Measurements from ENCODE around the gene EDEM2.
"Not testable (repeated sequence)": the region's sequence is repeated elsewhere in the genome, so short reads cannot be mapped to it uniquely, and the experiment has no call there.

Gene EDEM2

GRCh38 chr20:35146920-35147574 lies at the start of gene EDEM2:
EDEM2 (minus strand) TSS chr20:35147336; CDS start chr20:35147258, 78 bp downstream.
- peak; percentile 63 for DNase-seq

GRCh38 chr20:35196313-35196712 lies 49.2 kb upstream of the EDEM2 start:
- DNase-seq = no peak

GRCh38 chr20:35193031-35193791 lies 46.1 kb upstream of the EDEM2 start:
- DNase-seq = not testable (repeated sequence)

GRCh38 chr20:35192118-35192872 lies 45.2 kb upstream of the EDEM2 start:
- DNase-seq = no peak

GRCh38 chr20:35191419-35192117 lies 44.4 kb upstream of the EDEM2 start:
- no peak for DNase-seq

GRCh38 chr20:35190556-35190955 lies 43.4 kb upstream of the EDEM2 start:
- DNase-seq = no peak

GRCh38 chr20:35189223-35189622 lies 42.1 kb upstream of the EDEM2 start:
- DNase-seq = not testable (repeated sequence)

- no peak for DNase-seq
Observed at GRCh38 chr20:35187584-35188190, 40.6 kb upstream of the EDEM2 start.

GRCh38 chr20:35186691-35187289 lies 39.7 kb upstream of the EDEM2 start:
- not testable (repeated sequence) for DNase-seq

GRCh38 chr20:35181731-35182130 lies 34.6 kb upstream of the EDEM2 start:
- DNase-seq = no peak

GRCh38 chr20:35180266-35180665 lies 33.1 kb upstream of the EDEM2 start:
- no peak for DNase-seq

- DNase-seq = no peak
Observed at GRCh38 chr20:35179292-35180212, 32.4 kb upstream of the EDEM2 start.

GRCh38 chr20:35176132-35176531 lies 29.0 kb upstream of the EDEM2 start:
- no peak for DNase-seq

GRCh38 chr20:35174458-35175216 lies 27.5 kb upstream of the EDEM2 start:
- no peak for DNase-seq

GRCh38 chr20:35173576-35174192 lies 26.5 kb upstream of the EDEM2 start:
- no peak for DNase-seq

- DNase-seq = no peak
Observed at GRCh38 chr20:35172434-35172806, 25.3 kb upstream of the EDEM2 start.

GRCh38 chr20:35171753-35172433 lies 24.8 kb upstream of the EDEM2 start, which contains the start of gene PROCR:
PROCR (plus strand) TSS chr20:35172072; CDS start chr20:35172155, 83 bp downstream.
- DNase-seq = peak; percentile 35

- DNase-seq = no peak
Observed at GRCh38 chr20:35171438-35171752, 24.3 kb upstream of the EDEM2 start.

All from NCI-H524 treated with DMSO at 0.1 percent for 48 hours (cell line).